ENCODE data around the gene SYNDIG1. TPM values are rescaled to one million over a fixed set of nuclear protein-coding genes. Genes with fewer than 3 reads are reported as not detected.

Gene SYNDIG1
- total RNA-seq, 2 experiments from 2014 or later = not detected

- Histone ChIP-seq H3K36me3 (ENCODE audit: insufficient read depth, low read length) (no peaks in the 10 kb centered on the region), H3K9me2 (ENCODE audit: insufficient read depth, low read length) (no peaks in the 10 kb centered on the region), H3K4me1 (ENCODE audit: insufficient read depth, low read length, poor library complexity, severe bottlenecking) (peaks cover 9% of the 10 kb centered on the region), H3K9me3 (ENCODE audit: low read length) (no peaks in the 10 kb centered on the region), H3K4me3 (ENCODE audit: low read depth, low read length, poor library complexity, severe bottlenecking) (no peak overlapping the region), H3K27ac (ENCODE audit: low read depth, low read length, poor library complexity, severe bottlenecking) (no peak overlapping the region), H3K79me2 (ENCODE audit: insufficient read depth, low read depth, low read length) (no peaks in the 10 kb centered on the region), H2AFZ (ENCODE audit: low read length) (no peak overlapping the region), H4K20me1 (ENCODE audit: insufficient read depth, low read length) (no peaks in the 10 kb centered on the region), H3K4me2 (ENCODE audit: low read length) (no peak overlapping the region)
- TF ChIP-seq CTCF (conservative IDR thresholded peaks at IDR 0.05; ENCODE audit: low read length) (no peak), EZH2phosphoT487 (IDR thresholded peaks at IDR 0.05; ENCODE audit: borderline replicate concordance, low read depth, low read length) (no peak)
- BruUV-seq (replicated peaks) = no TSS peak
- ChIA-PET POLR2A (no interaction called here), CTCF (ENCODE audit: unreplicated experiment) (no interaction called here)
- intact Hi-C loops (cut with micrococcal nuclease; ENCODE audit: unreplicated experiment) = no loop called here
- DNase-seq (ENCODE audit: low spot score) = no peak
Measured at GRCh38 chr20:24588047-24588635, 118.7 kb downstream of the SYNDIG1 start.

GRCh38 chr20:24588725-24589340, 119.4 kb downstream of the SYNDIG1 start:
- H3K79me2 ChIP-seq (ENCODE audit: insufficient read depth, low read depth, low read length) = no peaks in the 10 kb centered on the region
- H3K4me3 ChIP-seq (ENCODE audit: low read depth, low read length, poor library complexity, severe bottlenecking) = no peak overlapping the region
- no peaks in the 10 kb centered on the region for H3K36me3 ChIP-seq (ENCODE audit: insufficient read depth, low read length)
- peaks cover 9% of the 10 kb centered on the region for H3K4me1 ChIP-seq (ENCODE audit: insufficient read depth, low read length, poor library complexity, severe bottlenecking)
- intact Hi-C loops (cut with micrococcal nuclease; ENCODE audit: unreplicated experiment) = no loop called here
- no peaks in the 10 kb centered on the region for H3K9me3 ChIP-seq (ENCODE audit: low read length)
- ChIA-PET CTCF (ENCODE audit: unreplicated experiment) (no interaction called here), POLR2A (interaction anchor here (1.2 kb wide), 1 partner anchor 26 kb away, joined by 3 read pairs; no protein-coding TSS in a partner anchor)
- DNase-seq (ENCODE audit: low spot score) = no peak
- BruUV-seq (replicated peaks) = no TSS peak
- H2AFZ ChIP-seq (ENCODE audit: low read length) = no peak overlapping the region
- no peaks in the 10 kb centered on the region for H4K20me1 ChIP-seq (ENCODE audit: insufficient read depth, low read length)
- no peak overlapping the region for H3K27ac ChIP-seq (ENCODE audit: low read depth, low read length, poor library complexity, severe bottlenecking)
- TF ChIP-seq CTCF (conservative IDR thresholded peaks at IDR 0.05; ENCODE audit: low read length) = no peak
- TF ChIP-seq EZH2phosphoT487 (IDR thresholded peaks at IDR 0.05; ENCODE audit: borderline replicate concordance, low read depth, low read length) = no peak
- no peaks in the 10 kb centered on the region for H3K9me2 ChIP-seq (ENCODE audit: insufficient read depth, low read length)
- no peak overlapping the region for H3K4me2 ChIP-seq (ENCODE audit: low read length)

- CTCF ChIA-PET (ENCODE audit: unreplicated experiment) = no interaction called here
- Histone ChIP-seq H3K27ac (ENCODE audit: low read depth, low read length, poor library complexity, severe bottlenecking) (no peak overlapping the region), H3K79me2 (ENCODE audit: insufficient read depth, low read depth, low read length) (no peaks in the 10 kb centered on the region), H3K36me3 (ENCODE audit: insufficient read depth, low read length) (no peaks in the 10 kb centered on the region), H3K4me1 (ENCODE audit: insufficient read depth, low read length, poor library complexity, severe bottlenecking) (peaks cover 6% of the 10 kb centered on the region), H3K9me3 (ENCODE audit: low read length) (no peaks in the 10 kb centered on the region), H2AFZ (ENCODE audit: low read length) (no peak overlapping the region), H4K20me1 (ENCODE audit: insufficient read depth, low read length) (no peaks in the 10 kb centered on the region), H3K9me2 (ENCODE audit: insufficient read depth, low read length) (no peaks in the 10 kb centered on the region), H3K4me2 (ENCODE audit: low read length) (no peak overlapping the region), H3K4me3 (ENCODE audit: low read depth, low read length, poor library complexity, severe bottlenecking) (no peak overlapping the region)
- BruUV-seq (replicated peaks) = no TSS peak
- POLR2A ChIA-PET = interaction anchor here (1.2 kb wide), 1 partner anchor 25 kb away, joined by 3 read pairs; no protein-coding TSS in a partner anchor
- DNase-seq (ENCODE audit: low spot score) = no peak
- intact Hi-C loops (cut with micrococcal nuclease; ENCODE audit: unreplicated experiment) = no loop called here
- no peak for TF ChIP-seq CTCF (conservative IDR thresholded peaks at IDR 0.05; ENCODE audit: low read length)
- TF ChIP-seq EZH2phosphoT487 (IDR thresholded peaks at IDR 0.05; ENCODE audit: borderline replicate concordance, low read depth, low read length) = no peak
Measured at GRCh38 chr20:24589381-24589780, 120.0 kb downstream of the SYNDIG1 start.
